Heart left ventricle (tissue), 16 donors: ENCODE results near the gene APRT. TPM values are rescaled to one million over a fixed set of nuclear protein-coding genes. Genes with fewer than 3 reads are reported as not detected.

Source experiments
- ATAC-seq, 4 donors: fragments of 200-7000 bp; cut with Tn5 transposase; one replicate each; pipeline ENCODE4 v1.9.1; 2020 to 2022; ENCODE audit warnings: moderate library complexity in 4 of 4, mild to moderate bottlenecking in 3 of 4, moderate number of reproducible peaks in 1 of 4
- DNase-seq, 5 donors: peaks; one replicate each; pipeline ENCODE4 v3.0.0-alpha.2; 2020
- H3K27ac ChIP-seq, 12 donors: fragments of 200-600 bp; sonication (generic) in 4 of 12; one replicate each; pipeline versions ENCODE4 v1.5.0 to v1.8.0; 2016 to 2022; ENCODE audit warnings: mild to moderate bottlenecking in 2 of 12
- H3K27me3 ChIP-seq, 9 donors: fragments of 200-600 bp; sonication (generic) in 2 of 9; one replicate each; pipeline versions ENCODE4 v1.5.1 to v1.8.0; 2016 to 2022; ENCODE audit warnings: mild to moderate bottlenecking in 3 of 9
- H3K36me3 ChIP-seq, 9 donors: fragments of 200-600 bp; sonication (generic) in 2 of 9; one replicate each; pipeline versions ENCODE4 v1.5.0 to v1.8.0; 2018 to 2022; ENCODE audit warnings: mild to moderate bottlenecking in 2 of 9
- H3K4me1 ChIP-seq, 12 donors: fragments of 200-600 bp; sonication (generic) in 4 of 12; one replicate each; pipeline versions ENCODE4 v1.5.0 to v1.8.0; 2016 to 2022; ENCODE audit warnings: mild to moderate bottlenecking in 3 of 12
- H3K4me3 ChIP-seq, 12 donors: fragments of 200-600 bp; sonication (generic) in 4 of 12; one replicate each; pipeline versions ENCODE4 v1.5.0 to v1.8.0; 2017 to 2022; ENCODE audit warnings: mild to moderate bottlenecking in 9 of 12, moderate library complexity in 4 of 12
- H3K9me3 ChIP-seq, 12 donors: fragments of 200-600 bp; sonication (generic) in 4 of 12; one replicate each; pipeline versions ENCODE4 v1.5.0 to v1.8.0; 2016 to 2022; ENCODE audit warnings: mild to moderate bottlenecking in 1 of 12
- POLR2A ChIP-seq, 2 donors: fragments of 450-650 bp; IDR thresholded peaks; one replicate each; pipeline ENCODE4 v1.6.1; 2017; ENCODE audit warnings: antibody characterized with exemption in 2 of 2, mild to moderate bottlenecking in 2 of 2, moderate library complexity in 2 of 2
- WGBS, 4 donors: extraction: QIAGEN DNeasy Blood & Tissue Kit in 2 of 4; methylation state at CpG; one replicate each; pipeline versions ENCODE4 v1.1.5 to v1.1.7; 2013 to 2018; 5-methylcytosine and 5-hydroxymethylcytosine counted together
- intact Hi-C, 10 donors: fragments of 100-400 bp; cut with DNase I; formaldehyde crosslinking; loops; one replicate each; pipeline versions ENCODE4 v1.11.1 to v1.14.2; 2022
- polyA plus RNA-seq, 2 donors: library from polyadenylated mRNA; stranded (reverse); fragments of 200-250 nt; gene quantifications; one replicate each; pipeline ENCODE4 v1.2.3, GENCODE V29; 2013
- total RNA-seq, 9 donors: library from RNA; depleted of rRNA in 2 of 9; stranded (reverse); fragments of >200 nt in 2 of 9; fragmentation: NEBNext Ultra II Directional in 3 of 9; extraction: Animal tissue kit (Norgen Biotek cat#: 25700) in 3 of 9; gene quantifications; one replicate each; pipeline versions ENCODE4 v1.1.0 to v1.2.4, GENCODE V29; 2016 to 2023
- TF ChIP-seq, protein P1 (sequence below), 12 donors: fragments of 200-600 bp; sonication (generic) in 4 of 12; IDR thresholded peaks; one replicate each; pipeline versions ENCODE4 v1.5.0 to v1.8.0; 2018 to 2022; ENCODE audit warnings: antibody characterized with exemption in 12 of 12, mild to moderate bottlenecking in 5 of 12
- donor health status: ischemic (EF 13 %, LVEDD 7.1; RV severe dilation, severe dysfunction).
- donor health status: healthy with polysubstance abuse.
- donor health status: DM: no; HTN: yes; CAD: no.
- donor health status: DM: no; HTN: no; CAD: no.
- donor health status: ischemic (EF 25% LVEDD 6.9; RV normal size, moderate dysfunction).
- donor health status: ischemic (EF 25% LVEDD 5.7; RV mildly dilated, moderate dysfunction).
- donor health status: healthy.
- donor health status: DM: yes; HTN: yes; CAD: no.
- donor health status: ischemic (EF 35%, LVEDD 5.7; RV mildly dilated, moderate dysfunction).
- donor health status: nonischemic (EF 11% LVEDD 7.7; RV severe dilation, severe dysfunction).
- donor health status: DM: yes; HTN: yes; CAD: no.
- donor health status: PGD.
- donor health status: ischemic (EF 29% LVEDD 5.4; RV normal size, mild dysfunction).
- donor health status: nonischemic (EF 23%, LVEDD 6.1; RV moderate dilation, normal function).

Gene APRT
- total and polyA plus RNA-seq, 11 donors, result 26.6 to 129 (median 45.9) TPM

GRCh38 chr16:88813269-88814143 is 1.8 kb upstream of the APRT start:
- ATAC-seq (no peak), DNase-seq (peak in 1 of 5 donors; percentile 58)
- peak overlapping the region in 6 of 12 donors; percentile 85 to 98 (median 92) for H3K27ac ChIP-seq
- intact Hi-C loops, result loop anchor here in 8 of 10 donors (2.0 to 10.0 kb wide), 12 partner anchors 43 to 403 kb away; partner anchors contain the start of genes ACSF3 (in 3 of the 8), GALNS (in 2 of the 8), TRAPPC2L (in 2 of the 8) and ZNF778 (in 2 of the 8)
- no peaks in the 10 kb centered on the region for H3K9me3 ChIP-seq
- TF ChIP-seq, protein P1, sequence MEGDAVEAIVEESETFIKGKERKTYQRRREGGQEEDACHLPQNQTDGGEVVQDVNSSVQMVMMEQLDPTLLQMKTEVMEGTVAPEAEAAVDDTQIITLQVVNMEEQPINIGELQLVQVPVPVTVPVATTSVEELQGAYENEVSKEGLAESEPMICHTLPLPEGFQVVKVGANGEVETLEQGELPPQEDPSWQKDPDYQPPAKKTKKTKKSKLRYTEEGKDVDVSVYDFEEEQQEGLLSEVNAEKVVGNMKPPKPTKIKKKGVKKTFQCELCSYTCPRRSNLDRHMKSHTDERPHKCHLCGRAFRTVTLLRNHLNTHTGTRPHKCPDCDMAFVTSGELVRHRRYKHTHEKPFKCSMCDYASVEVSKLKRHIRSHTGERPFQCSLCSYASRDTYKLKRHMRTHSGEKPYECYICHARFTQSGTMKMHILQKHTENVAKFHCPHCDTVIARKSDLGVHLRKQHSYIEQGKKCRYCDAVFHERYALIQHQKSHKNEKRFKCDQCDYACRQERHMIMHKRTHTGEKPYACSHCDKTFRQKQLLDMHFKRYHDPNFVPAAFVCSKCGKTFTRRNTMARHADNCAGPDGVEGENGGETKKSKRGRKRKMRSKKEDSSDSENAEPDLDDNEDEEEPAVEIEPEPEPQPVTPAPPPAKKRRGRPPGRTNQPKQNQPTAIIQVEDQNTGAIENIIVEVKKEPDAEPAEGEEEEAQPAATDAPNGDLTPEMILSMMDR (IDR thresholded peaks at IDR 0.05), result no peak
- no peak for TF ChIP-seq POLR2A (IDR thresholded peaks at IDR 0.05)
- H3K36me3 ChIP-seq, result peaks cover 0 to 16% (median 4%) of the 10 kb centered on the region in 9 donors
- 58 to 60% (median 59%) methylated on average over 25 to 26 of the region's 26 CpGs for WGBS, 4 donors
- H3K27me3 ChIP-seq, result no peaks in the 10 kb centered on the region
- H3K4me1 ChIP-seq, result peaks cover 0 to 41% (median 24%) of the 10 kb centered on the region in 12 donors
- no peak overlapping the region for H3K4me3 ChIP-seq

DNA sequence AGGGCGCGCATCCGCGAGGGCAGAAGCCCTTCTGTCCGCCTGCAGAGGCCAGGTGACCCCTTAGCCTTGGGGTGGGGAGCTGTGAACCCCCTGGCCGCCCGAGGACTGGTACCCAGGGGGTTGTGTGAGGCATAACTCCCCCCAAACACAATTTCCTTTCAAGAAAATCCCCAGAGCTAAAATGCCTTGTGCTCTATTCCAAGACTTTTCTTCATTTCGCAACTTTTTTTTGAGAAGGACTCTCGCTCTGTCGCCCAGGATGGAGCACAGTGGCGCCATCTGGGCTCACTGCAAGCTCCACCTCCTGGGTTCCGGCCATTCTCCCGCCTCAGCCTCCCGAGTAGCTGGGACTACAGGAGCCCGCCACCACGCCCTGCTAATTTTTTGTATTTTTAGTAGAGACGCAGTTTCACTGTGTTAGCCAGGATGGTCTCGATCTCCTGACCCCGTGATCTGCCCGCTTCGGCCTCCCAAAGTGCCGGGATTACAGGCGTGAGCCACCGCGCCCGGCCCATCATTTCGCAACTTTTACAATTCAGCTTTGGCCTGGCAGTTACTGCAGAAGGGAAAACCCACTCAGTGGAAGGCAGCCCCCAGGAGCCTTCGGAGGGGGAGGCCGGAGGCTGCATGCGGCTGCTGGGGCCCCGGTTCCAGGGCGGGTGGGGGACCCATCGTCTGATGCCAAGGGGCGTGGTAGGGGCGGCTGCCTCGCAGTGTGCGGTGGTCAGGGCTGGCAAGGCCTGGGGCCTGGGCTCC is 963 bp upstream of the APRT start:
- 48 to 54% (median 50%) methylated on average over 36 to 37 of the region's 37 CpGs for WGBS, 4 donors
- H3K4me1 ChIP-seq, result peaks cover 0 to 41% (median 24%) of the 10 kb centered on the region in 12 donors
- no peaks in the 10 kb centered on the region for H3K27me3 ChIP-seq
- H3K27ac ChIP-seq, result peak overlapping the region; percentile 54 to 98 (median 92)
- H3K9me3 ChIP-seq, result no peaks in the 10 kb centered on the region
- intact Hi-C loops, result loop anchor here in 9 of 10 donors (1.0 to 10.0 kb wide), 13 partner anchors 44 to 404 kb away; partner anchors contain the start of genes ACSF3 (in 3 of the 9), TRAPPC2L (in 3 of the 9), GALNS (in 2 of the 9) and ZNF778 (in 2 of the 9)
- peaks cover 0 to 24% (median 4%) of the 10 kb centered on the region in 9 donors for H3K36me3 ChIP-seq
- peak overlapping the region; percentile 41 to 88 (median 78) for H3K4me3 ChIP-seq
- peak in 4 of 5 donors; percentile 46 to 79 (median 72) for DNase-seq
- ATAC-seq, result peak in 1 of 4 donors; percentile 7
- no peak for TF ChIP-seq POLR2A (IDR thresholded peaks at IDR 0.05)
- TF ChIP-seq, protein P1 (IDR thresholded peaks at IDR 0.05), result peak in 3 of 12 donors; percentile 2 to 7 (median 6)

DNA sequence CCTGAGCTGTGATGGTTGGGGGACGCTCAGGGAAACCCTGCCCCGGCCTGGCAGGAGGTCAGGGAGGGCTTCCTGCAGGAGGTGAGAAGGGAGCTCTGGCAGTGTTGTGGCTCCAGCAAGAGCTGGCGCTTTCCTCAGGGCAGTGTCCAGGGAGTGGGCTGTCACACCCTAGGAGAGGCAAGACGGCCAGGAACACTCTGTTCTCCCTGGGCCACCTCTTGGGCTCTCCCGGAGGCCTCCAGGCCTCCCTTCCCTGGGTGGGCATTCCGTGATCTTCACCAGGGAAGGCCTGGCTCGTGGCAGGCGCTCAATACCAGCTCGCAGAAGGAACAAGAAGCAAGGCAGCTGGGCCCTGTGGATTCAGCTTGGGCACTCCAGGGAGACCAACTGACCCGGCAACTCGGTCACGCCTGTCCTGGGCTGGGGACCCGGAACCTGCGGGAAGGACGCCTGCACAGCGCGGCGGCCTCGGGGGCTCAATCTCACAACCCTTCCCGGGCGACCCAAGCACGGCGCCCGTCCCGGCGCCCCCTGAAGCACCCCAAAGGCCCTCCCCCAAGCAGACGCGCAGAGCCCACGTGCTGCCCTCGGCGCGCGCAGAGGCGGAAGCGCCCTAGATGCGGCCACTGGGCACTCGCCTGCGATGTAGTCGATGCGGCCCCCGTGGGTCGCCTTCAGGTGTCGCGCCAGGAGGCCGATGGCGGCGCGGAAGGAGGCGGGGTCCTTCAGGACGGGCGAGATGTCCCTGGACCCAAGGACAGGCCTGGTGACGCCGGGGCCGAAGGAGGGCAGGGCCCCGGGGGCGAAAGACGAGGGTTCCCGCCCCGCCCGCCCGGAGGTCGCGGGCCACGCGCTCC is 588 bp downstream of the APRT start:
- peak; percentile 55 to 82 (median 75) for ATAC-seq
- Histone ChIP-seq H3K4me3 (peak overlapping the region; percentile 41 to 88 (median 78)), H3K9me3 (no peaks in the 10 kb centered on the region), H3K27me3 (no peaks in the 10 kb centered on the region), H3K27ac (peak overlapping the region; percentile 72 to 98 (median 92)), H3K4me1 (peaks cover 0 to 41% (median 24%) of the 10 kb centered on the region in 12 donors), H3K36me3 (peaks cover 0 to 28% (median 4%) of the 10 kb centered on the region in 9 donors)
- peak; percentile 77 to 89 (median 82) for DNase-seq
- intact Hi-C loops, result loop anchor here in 8 of 10 donors (5.0 to 10.0 kb wide), 10 partner anchors 46 to 404 kb away; partner anchors contain the start of genes ACSF3 (in 3 of the 8), GALNS (in 1 of the 8), PABPN1L (in 1 of the 8) and TRAPPC2L (in 1 of the 8)
- WGBS, 4 donors, result 0 to 12% (median 4%) methylated on average over 18 to 65 of the region's 65 CpGs
- TF ChIP-seq, protein P1 (IDR thresholded peaks at IDR 0.05), result no peak
- no peak for TF ChIP-seq POLR2A (IDR thresholded peaks at IDR 0.05)
